HG02571 (cell line): Measurements from ENCODE around the gene TP73.
"Not testable (repeated sequence)": the region's sequence is repeated elsewhere in the genome, so short reads cannot be mapped to it uniquely, and the experiment has no call there.

Experiments
- ATAC-seq: cut with Tn5 transposase; IDR thresholded peaks from one replicate; pipeline ENCODE4 v1.9.1; 2021; ENCODE audit warnings: mild to moderate bottlenecking, moderate library complexity; ENCODE audit not compliant: unreplicated experiment

The TP73 gene

GRCh38 chr1:3724416-3725030 lies 72.2 kb downstream of the TP73 start:
- ATAC-seq = not testable (repeated sequence)

- ATAC-seq = no peak
These were observed 73.0 kb downstream of the TP73 start for GRCh38 chr1:3725366-3725765.

GRCh38 chr1:3727042-3727824 lies 74.9 kb downstream of the TP73 start:
- ATAC-seq = no peak

- ATAC-seq = no peak
These were observed 75.8 kb downstream of the TP73 start for GRCh38 chr1:3727825-3728776.

GRCh38 chr1:3729594-3730542 lies 77.6 kb downstream of the TP73 start:
- no peak for ATAC-seq

- ATAC-seq = no peak
These were observed 78.4 kb downstream of the TP73 start for GRCh38 chr1:3730543-3731247.

- no peak for ATAC-seq
These were observed 79.5 kb downstream of the TP73 start for GRCh38 chr1:3731583-3732433.

GRCh38 chr1:3732434-3733093 lies 80.2 kb downstream of the TP73 start:
- ATAC-seq = no peak

- ATAC-seq = no peak
These were observed 81.0 kb downstream of the TP73 start for GRCh38 chr1:3733094-3733882.

GRCh38 chr1:3733883-3734589 lies 81.7 kb downstream of the TP73 start:
- ATAC-seq = no peak

GRCh38 chr1:3734602-3735001 lies 82.3 kb downstream of the TP73 start:
- ATAC-seq = no peak

- ATAC-seq = no peak
These were observed 82.8 kb downstream of the TP73 start for GRCh38 chr1:3735027-3735681.

- no peak for ATAC-seq
These were observed 83.4 kb downstream of the TP73 start for GRCh38 chr1:3735688-3736087.

- ATAC-seq = no peak
These were observed 83.8 kb downstream of the TP73 start for GRCh38 chr1:3736131-3736561.

GRCh38 chr1:3736708-3737107 lies 84.4 kb downstream of the TP73 start:
- ATAC-seq = no peak

- ATAC-seq = no peak
These were observed 86.6 kb downstream of the TP73 start for GRCh38 chr1:3738943-3739342.
